BE2C (cell line): ENCODE data around the gene TALDO1.

ENCODE experiments used
- DNase-seq: peaks from one replicate; pipeline ENCODE4 v3.0.0-alpha.2; 2020
- H3K27me3 ChIP-seq: fragments of 250-450 bp; sonication (Bioruptor Pico); 2 replicates; pipeline ENCODE4 v1.5.1; 2020; ENCODE audit warnings: mild to moderate bottlenecking
- H3K36me3 ChIP-seq: fragments of 250-450 bp; sonication (Bioruptor Pico); 2 replicates; pipeline ENCODE4 v1.5.1; 2020; ENCODE audit warnings: mild to moderate bottlenecking
- H3K4me1 ChIP-seq: fragments of 250-450 bp; sonication (Bioruptor Pico); 2 replicates; pipeline ENCODE4 v1.5.1; 2020
- H3K4me3 ChIP-seq: 2 replicates; pipeline ENCODE4 v1.5.1; 2011; ENCODE audit warnings: low read depth, low read length
- H3K9me3 ChIP-seq: fragments of 250-450 bp; sonication (Bioruptor Pico); 2 replicates; pipeline ENCODE4 v1.5.1; 2020
- CTCF ChIP-seq: IDR thresholded peaks from 2 replicates; pipeline ENCODE4 v1.5.1; 2012; ENCODE audit warnings: mild to moderate bottlenecking, low read depth, low read length

TALDO1 gene

GRCh38 chr11:701741-702461 is 45.4 kb upstream of the TALDO1 start:
- H3K4me3 ChIP-seq: no peak overlapping the region
- no peaks in the 10 kb centered on the region for H3K36me3 ChIP-seq
- peaks cover 4% of the 10 kb centered on the region; the same call in 1 of the 2 replicates for H3K27me3 ChIP-seq
- no peaks in the 10 kb centered on the region for H3K9me3 ChIP-seq
- TF ChIP-seq CTCF: no peak
- no peaks in the 10 kb centered on the region for H3K4me1 ChIP-seq
- no peak for DNase-seq

- DNase-seq: no peak
- no peak for TF ChIP-seq CTCF
- Histone ChIP-seq H3K27me3 (peaks cover 4% of the 10 kb centered on the region; the same call in 1 of the 2 replicates), H3K4me1 (no peaks in the 10 kb centered on the region), H3K36me3 (no peaks in the 10 kb centered on the region), H3K4me3 (no peak overlapping the region), H3K9me3 (no peaks in the 10 kb centered on the region)
These were observed 44.5 kb upstream of the TALDO1 start for GRCh38 chr11:702462-703461.

GRCh38 chr11:703506-703905 is 43.8 kb upstream of the TALDO1 start:
- no peaks in the 10 kb centered on the region for H3K4me1 ChIP-seq
- H3K9me3 ChIP-seq: no peaks in the 10 kb centered on the region
- no peak for DNase-seq
- no peak overlapping the region for H3K4me3 ChIP-seq
- TF ChIP-seq CTCF: no peak
- peaks cover 4% of the 10 kb centered on the region; the same call in 1 of the 2 replicates for H3K27me3 ChIP-seq
- no peaks in the 10 kb centered on the region for H3K36me3 ChIP-seq

- no peaks in the 10 kb centered on the region for H3K36me3 ChIP-seq
- no peak overlapping the region for H3K4me3 ChIP-seq
- peaks cover 4% of the 10 kb centered on the region; the same call in 1 of the 2 replicates for H3K27me3 ChIP-seq
- no peaks in the 10 kb centered on the region for H3K4me1 ChIP-seq
- no peaks in the 10 kb centered on the region for H3K9me3 ChIP-seq
- no peak for TF ChIP-seq CTCF
- DNase-seq: no peak
These were observed 43.0 kb upstream of the TALDO1 start for GRCh38 chr11:704228-704674.

GRCh38 chr11:704781-705645 is 42.3 kb upstream of the TALDO1 start:
- no peaks in the 10 kb centered on the region for H3K9me3 ChIP-seq
- no peaks in the 10 kb centered on the region for H3K36me3 ChIP-seq
- no peaks in the 10 kb centered on the region for H3K4me1 ChIP-seq
- TF ChIP-seq CTCF: no peak
- H3K4me3 ChIP-seq: no peak overlapping the region
- peaks cover 4% of the 10 kb centered on the region; the same call in 1 of the 2 replicates for H3K27me3 ChIP-seq
- no peak for DNase-seq
